ENCODE results near the gene RRP9.

DNA sequence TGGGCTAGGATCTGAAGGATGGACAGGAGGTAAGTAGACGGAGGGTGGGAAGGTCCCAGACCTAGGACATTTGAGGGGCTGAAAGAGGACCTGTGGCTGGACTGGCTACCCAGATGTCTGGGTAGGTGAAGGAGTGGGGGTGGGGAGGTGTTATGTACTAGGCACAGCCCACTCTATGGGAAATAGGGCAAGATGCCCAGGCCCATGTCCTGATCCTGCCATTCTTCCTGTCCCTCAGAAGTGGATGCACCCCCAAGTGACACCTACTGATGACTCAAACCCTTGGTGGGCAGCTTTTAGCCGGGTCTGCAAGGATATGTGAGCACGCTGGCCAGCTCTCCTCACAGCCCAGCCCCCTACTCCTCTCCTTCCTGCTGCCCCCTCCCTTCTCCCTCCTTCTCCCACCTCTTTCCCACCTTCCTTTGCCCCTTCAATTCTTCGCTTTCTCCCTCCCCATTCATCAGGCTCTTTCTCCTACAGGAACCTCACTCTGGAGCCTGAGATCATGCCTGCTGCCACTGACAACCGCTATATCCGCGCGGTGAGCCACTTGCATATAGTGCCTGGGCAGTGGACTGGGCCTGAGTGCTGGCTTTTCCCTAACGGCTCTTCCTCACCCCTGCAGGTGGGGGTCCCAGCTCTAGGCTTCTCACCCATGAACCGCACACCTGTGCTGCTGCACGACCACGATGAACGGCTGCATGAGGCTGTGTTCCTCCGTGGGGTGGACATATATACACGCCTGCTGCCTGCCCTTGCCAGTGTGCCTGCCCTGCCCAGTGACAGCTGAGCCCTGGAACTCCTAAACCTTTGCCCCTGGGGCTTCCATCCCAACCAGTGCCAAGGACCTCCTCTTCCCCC is 46.8 kb upstream of the RRP9 start:
- TF ChIP-seq CTCF (IDR thresholded peaks at IDR 0.05) (no peak), POLR2A (IDR thresholded peaks at IDR 0.05) (no peak)

Measured in prostate gland (tissue), 2 donors.